Mucosa of rectum (tissue), 2 donors: ENCODE data around the gene PCDHA13.

Experiments
- H3K27ac ChIP-seq, 2 donors: one replicate each; pipeline ENCODE4 v1.7.0; 2013; ENCODE audit warnings: inconsistent platforms in 2 of 2, low read depth in 2 of 2, low read length in 2 of 2
- H3K27me3 ChIP-seq, 2 donors: one replicate each; pipeline ENCODE4 v1.7.0; 2013; ENCODE audit warnings: low read length in 2 of 2; ENCODE audit not compliant: control insufficient read depth in 2 of 2, insufficient read depth in 2 of 2
- H3K36me3 ChIP-seq, 2 donors: one replicate each; pipeline ENCODE4 v1.7.0; 2013; ENCODE audit warnings: low read length in 2 of 2; ENCODE audit not compliant: control insufficient read depth in 2 of 2, insufficient read depth in 2 of 2
- H3K4me1 ChIP-seq, 2 donors: one replicate each; pipeline ENCODE4 v1.7.0; 2013; ENCODE audit warnings: low read length in 2 of 2, mild to moderate bottlenecking in 1 of 2; ENCODE audit not compliant: control insufficient read depth in 2 of 2, insufficient read depth in 2 of 2
- H3K4me3 ChIP-seq, 2 donors: one replicate each; pipeline ENCODE4 v1.7.0; 2013; ENCODE audit warnings: low read length in 2 of 2
- H3K9ac ChIP-seq, 2 donors: one replicate each; pipeline ENCODE4 v1.7.0; 2013; ENCODE audit warnings: low read length in 2 of 2, low read depth in 1 of 2, mild to moderate bottlenecking in 1 of 2
- H3K9me3 ChIP-seq, 2 donors: one replicate each; pipeline ENCODE4 v1.7.0; 2013; ENCODE audit warnings: low read length in 2 of 2; ENCODE audit not compliant: control insufficient read depth in 2 of 2
- donor health status: healthy.
- donor health status: Normal muscosa, but diverticular disease.

The PCDHA13 gene

DNA sequence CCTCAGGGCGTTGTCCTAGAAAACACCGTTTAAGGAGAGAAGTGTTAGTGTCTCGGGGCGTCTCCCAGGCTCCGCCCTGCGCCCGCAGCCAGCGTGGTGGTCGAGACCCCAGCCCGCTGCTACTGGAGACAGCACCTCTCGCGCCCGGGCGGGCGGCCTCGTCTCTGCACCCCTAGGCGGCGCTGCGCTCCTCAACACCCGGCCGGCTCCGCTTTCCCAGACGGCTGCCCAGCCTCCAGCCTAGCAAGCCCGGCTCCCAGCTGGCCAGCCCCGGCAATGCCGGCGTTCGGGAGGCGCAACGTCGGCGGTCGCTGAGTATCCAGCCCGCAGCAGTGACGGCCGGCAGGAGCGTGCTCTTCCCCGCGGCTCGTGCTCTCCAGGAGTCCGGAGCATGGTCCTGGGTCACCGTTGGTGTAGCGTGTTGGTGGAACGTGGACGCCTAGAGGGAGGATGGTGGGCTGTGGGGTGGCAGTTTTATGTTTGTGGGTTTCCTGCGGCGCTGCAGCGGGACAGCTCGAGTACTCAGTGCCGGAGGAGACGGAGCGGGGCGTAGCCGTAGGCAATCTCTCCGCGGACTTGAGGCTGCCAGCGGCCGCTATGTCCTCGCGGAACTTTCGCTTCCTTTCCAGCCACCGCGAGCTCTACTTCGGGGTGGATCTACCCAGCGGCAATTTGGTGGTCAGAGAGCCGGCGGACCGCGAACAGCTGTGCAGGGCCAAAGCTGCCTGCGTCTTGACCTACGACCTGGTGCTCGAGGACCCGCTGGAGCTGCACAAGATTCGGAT is 44.7 kb downstream of the PCDHA13 start:
- no peak overlapping the region for H3K27ac ChIP-seq
- H3K9ac ChIP-seq = no peak overlapping the region
- H3K36me3 ChIP-seq = no peaks in the 10 kb centered on the region
- peak overlapping the region; percentile 37 to 62 for H3K4me3 ChIP-seq
- no peaks in the 10 kb centered on the region for H3K4me1 ChIP-seq
- H3K27me3 ChIP-seq = no peaks in the 10 kb centered on the region
- peaks cover 0 to 5% of the 10 kb centered on the region in 2 donors for H3K9me3 ChIP-seq

DNA sequence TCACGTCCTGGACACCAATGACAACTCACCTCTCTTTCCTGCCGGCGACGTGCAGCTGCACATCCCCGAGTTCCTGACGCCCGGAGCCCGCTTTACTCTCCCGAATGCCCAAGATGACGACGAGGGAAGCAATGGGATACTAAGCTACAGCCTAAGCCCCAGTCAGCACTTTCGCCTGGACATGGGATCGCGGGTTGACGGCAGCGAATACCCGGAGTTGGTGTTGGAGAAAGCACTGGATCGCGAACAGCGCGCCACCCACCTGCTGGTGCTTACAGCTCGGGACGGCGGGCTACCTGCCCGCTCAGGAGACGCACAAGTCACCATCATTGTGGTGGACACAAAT is 45.3 kb downstream of the PCDHA13 start:
- no peaks in the 10 kb centered on the region for H3K4me1 ChIP-seq
- no peak overlapping the region for H3K27ac ChIP-seq
- H3K9ac ChIP-seq = no peak overlapping the region
- no peaks in the 10 kb centered on the region for H3K27me3 ChIP-seq
- H3K36me3 ChIP-seq = no peaks in the 10 kb centered on the region
- H3K9me3 ChIP-seq = peaks cover 0 to 5% of the 10 kb centered on the region in 2 donors
- H3K4me3 ChIP-seq = peak overlapping the region; percentile 37 to 62
